Transverse colon (tissue), 4 donors: ENCODE results near the gene C6orf47.

ENCODE experiments used
- CTCF ChIP-seq, 5 experiments: fragments of 200-600 bp in 3 of 5; fragments of 450-650 bp in 2 of 5; sonication (generic) in 3 of 5; IDR thresholded peaks; 1 replicate in 2 of 5; 2 replicates in 3 of 5; pipeline ENCODE4 v1.5.1; 2016 to 2017; ENCODE audit warnings: antibody characterized with exemption in 5 of 5, inconsistent platforms in 3 of 5, mild to moderate bottlenecking in 2 of 5, moderate library complexity in 1 of 5
- POLR2A ChIP-seq: fragments of 450-650 bp; IDR thresholded peaks from one replicate; pipeline ENCODE4 v1.6.1; 2016; ENCODE audit warnings: antibody characterized with exemption, mild to moderate bottlenecking, moderate library complexity
- POLR2AphosphoS5 ChIP-seq, 3 donors: sonication (generic); formaldehyde crosslinking; IDR thresholded peaks; one replicate each; pipeline ENCODE4 v1.6.1; 2016; ENCODE audit warnings: antibody characterized with exemption in 3 of 3

- TF ChIP-seq POLR2A (no peak), CTCF (IDR thresholded peaks at IDR 0.05) (no peak), POLR2AphosphoS5 (IDR thresholded peaks at IDR 0.05) (peak in 1 of 3 donors; percentile 3)
Measured at GRCh38 chr6:31632279-31632946, 28.2 kb downstream of the C6orf47 start.
